GM21576 (cell line): ENCODE results near the gene MYG1.

Experiments
- ATAC-seq: cut with Tn5 transposase; IDR thresholded peaks from one replicate; pipeline ENCODE4 v1.9.1; 2021; ENCODE audit warnings: mild to moderate bottlenecking, moderate library complexity; ENCODE audit not compliant: unreplicated experiment

Gene MYG1

DNA sequence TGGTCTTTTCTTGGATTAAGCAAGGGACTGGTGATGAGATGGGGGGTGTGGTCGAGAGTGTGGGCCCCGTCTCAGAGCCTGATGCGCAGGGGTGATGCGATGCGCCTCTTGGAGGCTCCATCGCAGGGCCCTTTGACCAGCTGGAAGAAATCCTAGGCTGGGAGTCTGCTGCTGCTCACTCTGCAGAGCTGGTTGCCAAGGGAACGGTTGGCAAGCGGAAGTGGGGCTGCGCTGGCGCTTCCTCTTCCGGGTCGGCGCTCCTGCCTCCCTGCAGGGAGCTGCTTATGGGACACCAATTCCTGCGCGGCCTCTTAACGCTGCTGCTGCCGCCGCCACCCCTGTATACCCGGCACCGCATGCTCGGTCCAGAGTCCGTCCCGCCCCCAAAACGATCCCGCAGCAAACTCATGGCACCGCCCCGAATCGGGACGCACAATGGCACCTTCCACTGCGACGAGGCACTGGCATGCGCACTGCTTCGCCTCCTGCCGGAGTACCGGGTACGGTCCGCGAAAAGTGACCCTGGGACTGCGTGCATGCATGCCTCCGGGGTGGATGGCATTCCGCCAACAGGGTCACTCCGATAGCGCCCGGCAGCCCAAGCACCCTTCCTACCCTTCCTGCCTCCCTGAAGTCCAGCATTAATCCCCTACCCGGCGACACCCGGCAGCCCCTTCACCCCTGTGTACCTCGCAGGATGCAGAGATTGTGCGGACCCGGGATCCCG is at the start of gene MYG1:
MYG1 (plus strand) TSS at position 242 of the 727 bp plus-strand sequence; CDS start at position 285, 43 bp downstream.
- peak; percentile 68 for ATAC-seq

DNA sequence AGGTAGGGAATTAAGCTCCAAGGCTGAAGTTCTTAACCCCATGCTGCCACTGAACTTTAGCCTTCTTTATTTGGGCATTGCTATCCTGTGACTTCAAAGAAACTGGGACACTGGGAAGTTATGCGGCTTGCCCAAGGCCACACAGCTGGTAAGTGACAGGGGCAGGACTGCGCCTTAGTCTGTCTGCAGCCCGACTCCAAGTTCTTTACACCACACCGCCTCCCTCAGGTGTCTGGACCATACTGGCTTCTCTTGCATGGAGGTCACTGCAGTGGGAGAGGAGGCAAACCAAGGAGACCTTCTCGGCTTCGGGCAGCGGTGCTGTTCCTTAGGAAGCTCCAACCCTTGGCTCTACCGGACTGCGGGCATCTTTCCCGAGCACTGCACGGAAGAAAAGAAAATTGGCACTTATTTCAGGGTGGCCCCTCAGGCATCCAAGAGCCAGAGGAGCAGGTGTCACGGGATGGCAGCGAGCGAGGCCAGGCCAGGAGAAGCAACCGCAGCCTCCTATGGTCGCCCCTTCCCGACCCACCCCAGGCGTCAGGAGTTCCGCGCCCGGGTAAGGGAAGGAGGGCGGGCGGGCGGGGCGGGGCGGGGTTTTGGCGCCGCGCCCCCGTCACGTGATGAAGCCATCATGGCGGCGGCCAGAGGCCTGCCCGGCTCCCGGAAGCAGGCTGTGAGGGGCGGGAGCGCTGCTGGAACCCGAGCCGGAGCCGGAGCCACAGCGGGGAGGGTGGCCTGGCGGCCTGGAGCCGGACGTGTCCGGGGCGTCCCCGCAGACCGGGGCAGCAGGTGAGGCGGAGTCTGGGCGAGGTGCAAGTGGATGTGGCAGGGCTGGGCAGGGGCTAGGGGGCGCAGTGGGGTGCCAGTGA is 47.8 kb upstream of the MYG1 start:
- peak; percentile 59 for ATAC-seq

GRCh38 chr12:53252349-53252916 is 47.1 kb upstream of the MYG1 start:
- ATAC-seq, result peak; percentile 9

DNA sequence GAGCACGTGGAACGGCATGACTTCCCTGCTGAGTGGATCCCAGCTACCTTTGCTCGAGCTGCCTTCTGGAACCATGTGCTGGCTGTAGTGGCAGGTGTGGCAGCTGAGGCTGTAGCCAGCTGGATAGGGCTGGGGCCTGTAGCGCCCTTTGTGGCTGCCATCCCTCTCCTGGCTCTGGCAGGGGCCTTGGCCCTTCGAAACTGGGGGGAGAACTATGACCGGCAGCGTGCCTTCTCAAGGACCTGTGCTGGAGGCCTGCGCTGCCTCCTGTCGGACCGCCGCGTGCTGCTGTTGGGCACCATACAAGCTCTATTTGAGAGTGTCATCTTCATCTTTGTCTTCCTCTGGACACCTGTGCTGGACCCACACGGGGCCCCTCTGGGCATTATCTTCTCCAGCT is 46.2 kb upstream of the MYG1 start:
- no peak for ATAC-seq

- no peak for ATAC-seq
Observed at GRCh38 chr12:53254816-53255545, 44.5 kb upstream of the MYG1 start.

GRCh38 chr12:53255996-53256395 is 43.5 kb upstream of the MYG1 start:
- no peak for ATAC-seq

- no peak for ATAC-seq
Observed at GRCh38 chr12:53258541-53259539, 40.7 kb upstream of the MYG1 start.

DNA sequence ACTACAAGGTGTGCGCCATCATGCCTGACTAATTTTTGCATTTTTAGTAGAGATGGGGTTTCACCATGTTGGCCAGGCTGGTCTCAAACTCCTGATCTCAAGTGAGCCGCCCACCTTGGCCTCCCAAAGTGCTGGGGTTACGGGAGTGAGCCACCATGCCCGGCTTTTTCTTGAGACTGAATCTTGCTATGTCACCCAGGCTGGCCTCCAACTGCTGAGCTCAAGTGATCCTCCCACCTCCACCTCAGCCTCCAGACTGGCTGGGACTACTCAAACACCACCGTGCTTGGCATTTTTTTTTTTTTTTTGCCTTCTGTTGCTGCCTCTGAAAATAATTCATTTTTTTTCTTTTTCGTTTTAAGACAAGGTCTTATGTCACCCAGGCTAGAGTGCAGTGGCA is 39.6 kb upstream of the MYG1 start:
- no peak for ATAC-seq

DNA sequence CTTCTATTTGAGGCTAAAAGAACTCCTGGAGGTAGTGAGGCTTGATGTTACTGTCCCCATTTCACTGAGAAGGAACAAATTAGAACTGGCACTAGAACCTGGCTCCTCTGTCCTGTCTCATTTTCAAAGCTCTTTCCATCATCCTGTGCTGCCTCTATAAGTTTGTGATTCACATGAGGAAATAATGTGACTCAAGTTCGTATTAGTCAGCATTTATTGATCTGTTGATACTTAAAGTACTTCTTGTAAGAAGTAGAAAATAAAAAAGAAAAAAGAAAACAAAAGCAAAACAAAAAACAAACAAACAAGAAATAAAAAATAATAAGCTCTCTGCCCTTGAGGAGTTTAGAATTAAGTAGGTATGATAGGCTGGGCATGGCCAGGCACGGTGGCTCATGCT is 33.7 kb upstream of the MYG1 start:
- ATAC-seq, result no peak

GRCh38 chr12:53267306-53267998 is 32.0 kb upstream of the MYG1 start:
- peak; percentile 7 for ATAC-seq

GRCh38 chr12:53267999-53268629 is 31.4 kb upstream of the MYG1 start, which contains the start of gene ESPL1:
Gene ESPL1, plus strand, starts transcription at chr12:53268299. Its CDS starts 468 bp downstream, at chr12:53268767.
- ATAC-seq, result peak; percentile 80

- no peak for ATAC-seq
Observed at GRCh38 chr12:53268630-53269562, 30.6 kb upstream of the MYG1 start.

DNA sequence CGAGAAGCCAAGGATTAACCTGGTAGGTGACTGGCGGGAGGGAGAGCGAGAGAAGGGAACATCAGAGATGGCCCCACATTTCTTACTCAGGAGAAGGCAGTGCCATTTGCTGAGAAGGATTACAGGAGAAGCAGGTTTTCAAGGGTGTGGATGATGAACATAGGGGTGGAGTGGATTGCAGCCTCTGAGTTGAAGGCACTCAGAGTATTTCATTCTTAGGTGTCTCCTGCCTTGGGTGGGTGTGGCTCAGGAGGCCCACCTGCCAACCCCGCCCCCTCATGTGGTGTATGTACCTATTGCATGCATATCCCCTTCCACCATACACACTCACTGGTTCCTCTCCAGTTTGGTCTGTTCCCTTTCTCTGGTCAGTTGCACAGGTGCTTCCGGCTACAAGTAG is 25.1 kb upstream of the MYG1 start:
- ATAC-seq, result no peak

GRCh38 chr12:53276511-53276910 is 23.0 kb upstream of the MYG1 start:
- ATAC-seq, result no peak

GRCh38 chr12:53277981-53278380 is 21.5 kb upstream of the MYG1 start:
- ATAC-seq, result no peak

GRCh38 chr12:53279283-53279869 is 20.1 kb upstream of the MYG1 start:
- no peak for ATAC-seq

GRCh38 chr12:53279888-53280498 is 19.5 kb upstream of the MYG1 start:
- no peak for ATAC-seq
